ENCODE data around the gene ALDOB. TPM values are rescaled to one million over a fixed set of nuclear protein-coding genes. Genes with fewer than 3 reads are reported as not detected.

The ALDOB gene
- total and polyA plus RNA-seq, 8 donors: 0.45 to 101 (median 2.5) TPM; not detected in 1

DNA sequence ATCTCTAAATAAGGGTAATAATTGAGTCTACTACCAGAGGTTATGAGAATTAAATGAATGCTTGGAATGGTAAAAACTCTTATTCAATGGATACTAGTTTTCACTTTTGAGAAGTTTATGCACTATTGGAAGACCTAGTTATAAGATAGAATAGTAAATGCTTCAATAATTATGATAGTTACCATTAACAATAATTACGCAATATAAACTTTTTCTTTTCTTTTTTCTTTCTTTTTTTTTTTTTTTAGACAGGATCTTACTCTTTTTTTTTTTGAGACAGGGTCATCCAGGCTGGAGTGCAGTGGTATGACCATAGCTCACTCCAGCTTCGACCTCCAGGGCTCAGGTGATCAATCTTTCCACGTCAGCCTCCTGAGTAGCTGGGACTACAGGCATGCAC, 6.7 kb downstream of the ALDOB start:
- TF ChIP-seq POLR2A (IDR thresholded peaks at IDR 0.05): no peak
- no peak for TF ChIP-seq POLR2AphosphoS5 (IDR thresholded peaks at IDR 0.05)
- TF ChIP-seq EP300 (IDR thresholded peaks at IDR 0.05): no peak
- TF ChIP-seq, protein P1, sequence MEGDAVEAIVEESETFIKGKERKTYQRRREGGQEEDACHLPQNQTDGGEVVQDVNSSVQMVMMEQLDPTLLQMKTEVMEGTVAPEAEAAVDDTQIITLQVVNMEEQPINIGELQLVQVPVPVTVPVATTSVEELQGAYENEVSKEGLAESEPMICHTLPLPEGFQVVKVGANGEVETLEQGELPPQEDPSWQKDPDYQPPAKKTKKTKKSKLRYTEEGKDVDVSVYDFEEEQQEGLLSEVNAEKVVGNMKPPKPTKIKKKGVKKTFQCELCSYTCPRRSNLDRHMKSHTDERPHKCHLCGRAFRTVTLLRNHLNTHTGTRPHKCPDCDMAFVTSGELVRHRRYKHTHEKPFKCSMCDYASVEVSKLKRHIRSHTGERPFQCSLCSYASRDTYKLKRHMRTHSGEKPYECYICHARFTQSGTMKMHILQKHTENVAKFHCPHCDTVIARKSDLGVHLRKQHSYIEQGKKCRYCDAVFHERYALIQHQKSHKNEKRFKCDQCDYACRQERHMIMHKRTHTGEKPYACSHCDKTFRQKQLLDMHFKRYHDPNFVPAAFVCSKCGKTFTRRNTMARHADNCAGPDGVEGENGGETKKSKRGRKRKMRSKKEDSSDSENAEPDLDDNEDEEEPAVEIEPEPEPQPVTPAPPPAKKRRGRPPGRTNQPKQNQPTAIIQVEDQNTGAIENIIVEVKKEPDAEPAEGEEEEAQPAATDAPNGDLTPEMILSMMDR (IDR thresholded peaks at IDR 0.05): no peak

DNA sequence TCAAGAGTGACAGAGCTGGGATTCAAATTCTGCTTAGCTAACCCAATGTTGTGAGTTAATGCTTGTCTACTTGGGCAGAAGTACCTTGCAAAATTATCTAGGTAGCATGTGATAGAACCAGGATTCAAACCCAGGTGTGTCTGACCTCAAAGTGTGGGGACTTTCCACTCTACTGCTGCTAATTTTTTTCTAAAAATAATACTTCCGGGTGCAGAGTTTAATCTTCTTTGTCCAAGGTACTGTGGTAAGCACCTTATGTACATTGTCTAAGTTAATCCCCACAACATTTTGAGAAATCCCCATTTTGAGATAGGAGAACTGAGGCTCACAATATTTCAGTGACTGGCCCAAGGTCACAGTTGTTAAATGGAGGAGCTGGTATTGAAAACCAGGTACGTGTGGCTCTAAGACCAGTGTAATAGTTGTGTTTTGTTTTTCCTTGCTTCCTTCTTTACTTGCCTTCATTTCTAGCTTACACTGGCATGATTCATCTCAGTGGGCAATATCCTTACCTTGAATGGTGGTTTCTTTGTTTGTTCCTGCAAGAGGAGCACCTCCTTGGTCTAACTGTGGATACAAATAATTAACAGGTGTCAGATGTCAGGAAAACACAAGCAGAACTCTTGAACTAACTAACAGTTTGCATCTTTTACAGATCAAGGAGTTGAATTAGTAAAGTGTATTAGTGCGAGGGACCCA, 7.5 kb downstream of the ALDOB start:
- intact Hi-C loops (cut with DNase I; ENCODE audit: low total_unique reads): no loop called here
- Histone ChIP-seq H3K4me1 (no peaks in the 10 kb centered on the region), H3K4me3 (no peak overlapping the region), H3K36me3 (no peaks in the 10 kb centered on the region), H3K27me3 (no peaks in the 10 kb centered on the region), H3K9me3 (no peaks in the 10 kb centered on the region), H3K27ac (peak overlapping the region in 1 of 5 donors; percentile 30)
- 72 to 89% (median 81%) methylated on average over 3 of the region's 3 CpGs for WGBS, 5 donors
- no peak for DNase-seq
- no peak for TF ChIP-seq POLR2A (IDR thresholded peaks at IDR 0.05)
- TF ChIP-seq, protein P1 (IDR thresholded peaks at IDR 0.05): no peak
- no peak for TF ChIP-seq POLR2AphosphoS5 (IDR thresholded peaks at IDR 0.05)
- no peak for TF ChIP-seq EP300 (IDR thresholded peaks at IDR 0.05)

More for the DNA sequence above, 6.7 kb downstream of the ALDOB start:
- H3K27me3 ChIP-seq: no peaks in the 10 kb centered on the region
- H3K27ac ChIP-seq: no peak overlapping the region
- intact Hi-C loops (cut with DNase I; ENCODE audit: low total_unique reads): no loop called here
- no peaks in the 10 kb centered on the region for H3K9me3 ChIP-seq
- DNase-seq: no peak
- H3K4me1 ChIP-seq: no peaks in the 10 kb centered on the region
- H3K36me3 ChIP-seq: no peaks in the 10 kb centered on the region
- no peak overlapping the region for H3K4me3 ChIP-seq
- WGBS, 5 donors: 66 to 73% (median 69%) methylated on average over 3 of the region's 3 CpGs

DNA sequence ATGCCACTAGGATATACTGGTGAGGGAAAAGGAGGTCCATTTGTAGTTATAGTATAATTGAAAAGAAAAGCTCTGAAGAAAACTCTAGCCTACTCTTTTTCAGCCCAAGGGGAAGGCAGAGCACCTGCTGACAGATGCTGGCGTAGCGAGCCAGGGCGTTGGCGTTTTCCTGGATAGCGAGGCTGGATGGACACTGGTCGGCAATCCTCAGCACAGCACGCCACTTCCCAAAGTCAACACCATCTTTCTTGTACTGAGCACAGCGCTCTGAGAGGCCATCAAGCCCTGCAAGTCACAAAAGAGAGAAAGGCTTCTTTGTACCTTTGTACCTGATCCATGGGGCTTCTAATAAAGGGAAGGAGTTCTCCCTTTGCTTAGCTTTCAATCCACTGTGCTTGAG, 8.2 kb downstream of the ALDOB start:
- intact Hi-C loops (cut with DNase I; ENCODE audit: low total_unique reads): no loop called here
- Histone ChIP-seq H3K27ac (no peak overlapping the region), H3K9me3 (no peaks in the 10 kb centered on the region), H3K4me1 (no peaks in the 10 kb centered on the region), H3K27me3 (no peaks in the 10 kb centered on the region), H3K36me3 (no peaks in the 10 kb centered on the region), H3K4me3 (no peak overlapping the region)
- WGBS, 5 donors: 92 to 98% (median 94%) methylated on average over 8 of the region's 8 CpGs
- no peak for DNase-seq
- TF ChIP-seq EP300 (IDR thresholded peaks at IDR 0.05): no peak
- TF ChIP-seq, protein P1 (IDR thresholded peaks at IDR 0.05): no peak
- TF ChIP-seq POLR2AphosphoS5 (IDR thresholded peaks at IDR 0.05): no peak
- TF ChIP-seq POLR2A (IDR thresholded peaks at IDR 0.05): no peak

DNA sequence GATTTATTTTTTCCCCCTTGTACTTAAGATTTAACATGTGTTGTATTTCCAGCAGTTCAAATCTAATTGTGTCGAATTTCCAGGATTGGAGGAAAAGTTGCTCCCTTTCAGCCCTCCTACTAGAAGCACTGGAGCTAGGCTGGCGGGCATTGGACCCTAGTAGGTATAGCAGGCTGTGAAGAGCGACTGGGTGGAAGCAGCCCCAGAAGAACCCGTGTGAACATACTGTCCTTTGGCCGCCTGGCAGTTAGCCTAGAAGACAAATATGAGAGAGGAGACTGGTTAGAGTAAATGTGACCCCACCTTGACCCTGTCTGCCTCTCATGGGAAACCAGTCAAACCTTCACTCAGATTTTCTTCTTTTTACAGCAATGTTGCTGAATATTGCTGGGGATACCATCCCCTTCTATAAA, 13.9 kb downstream of the ALDOB start:
- WGBS, 5 donors: 36 to 55% (median 49%) methylated on average over 5 of the region's 5 CpGs

More for the DNA sequence above, 13.9 kb downstream of the ALDOB start:
- peaks cover 0 to 6% (median 0%) of the 10 kb centered on the region in 4 donors for H3K4me1 ChIP-seq
- H3K27ac ChIP-seq: no peak overlapping the region
- H3K4me3 ChIP-seq: no peak overlapping the region
- intact Hi-C loops (cut with DNase I; ENCODE audit: low total_unique reads): no loop called here
- TF ChIP-seq, protein P1 (IDR thresholded peaks at IDR 0.05): no peak
- TF ChIP-seq POLR2A (IDR thresholded peaks at IDR 0.05): no peak
- no peak for TF ChIP-seq EP300 (IDR thresholded peaks at IDR 0.05)
- TF ChIP-seq POLR2AphosphoS5 (IDR thresholded peaks at IDR 0.05): no peak
- H3K27me3 ChIP-seq: no peaks in the 10 kb centered on the region
- peak; percentile 25 to 76 for DNase-seq
- H3K36me3 ChIP-seq: peaks cover 0 to 21% (median 0%) of the 10 kb centered on the region in 4 donors
- H3K9me3 ChIP-seq: peaks cover 0 to 34% (median 4%) of the 10 kb centered on the region in 4 donors
